ENCODE data around the gene TCF4.

DNA sequence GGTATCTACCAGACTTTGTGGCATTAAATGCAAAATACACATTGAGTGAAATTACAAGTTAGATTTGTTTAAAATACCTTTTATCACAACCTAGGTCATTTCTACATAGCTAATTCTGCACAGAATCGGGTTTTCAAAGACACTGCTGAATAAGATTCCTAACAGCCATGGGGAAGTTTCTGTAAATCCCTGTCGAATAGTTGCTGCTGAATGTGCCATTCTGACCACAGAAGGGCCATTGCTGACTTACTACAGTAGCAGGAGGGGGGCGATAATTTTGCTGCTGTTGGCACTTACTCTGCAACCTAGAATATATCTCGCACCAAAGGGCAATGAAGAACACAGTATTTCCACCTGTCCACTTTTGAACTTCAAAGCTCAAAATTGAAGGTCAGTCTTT is 232.8 kb downstream of the TCF4 start:
- TF ChIP-seq, protein P1, sequence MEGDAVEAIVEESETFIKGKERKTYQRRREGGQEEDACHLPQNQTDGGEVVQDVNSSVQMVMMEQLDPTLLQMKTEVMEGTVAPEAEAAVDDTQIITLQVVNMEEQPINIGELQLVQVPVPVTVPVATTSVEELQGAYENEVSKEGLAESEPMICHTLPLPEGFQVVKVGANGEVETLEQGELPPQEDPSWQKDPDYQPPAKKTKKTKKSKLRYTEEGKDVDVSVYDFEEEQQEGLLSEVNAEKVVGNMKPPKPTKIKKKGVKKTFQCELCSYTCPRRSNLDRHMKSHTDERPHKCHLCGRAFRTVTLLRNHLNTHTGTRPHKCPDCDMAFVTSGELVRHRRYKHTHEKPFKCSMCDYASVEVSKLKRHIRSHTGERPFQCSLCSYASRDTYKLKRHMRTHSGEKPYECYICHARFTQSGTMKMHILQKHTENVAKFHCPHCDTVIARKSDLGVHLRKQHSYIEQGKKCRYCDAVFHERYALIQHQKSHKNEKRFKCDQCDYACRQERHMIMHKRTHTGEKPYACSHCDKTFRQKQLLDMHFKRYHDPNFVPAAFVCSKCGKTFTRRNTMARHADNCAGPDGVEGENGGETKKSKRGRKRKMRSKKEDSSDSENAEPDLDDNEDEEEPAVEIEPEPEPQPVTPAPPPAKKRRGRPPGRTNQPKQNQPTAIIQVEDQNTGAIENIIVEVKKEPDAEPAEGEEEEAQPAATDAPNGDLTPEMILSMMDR (conservative IDR thresholded peaks at IDR 0.05; ENCODE audit: low read depth, low read length) = no peak
- no peak for TF ChIP-seq EZH2 (IDR thresholded peaks at IDR 0.05; ENCODE audit: borderline replicate concordance, low read depth, low read length, poor library complexity, severe bottlenecking)

Measured in A673 (cell line).